Stomach smooth muscle (tissue), 2 donors: ENCODE data around the gene HMGN4.

Experiments used
- H3K27ac ChIP-seq: one replicate; pipeline ENCODE4 v1.7.0; 2013; ENCODE audit warnings: mild to moderate bottlenecking, low read length, inconsistent platforms
- H3K27me3 ChIP-seq, 2 donors: one replicate each; pipeline ENCODE4 v1.7.0; 2013; ENCODE audit warnings: low read length in 2 of 2; ENCODE audit not compliant: insufficient read depth in 2 of 2, control insufficient read depth in 1 of 2
- H3K36me3 ChIP-seq, 2 donors: one replicate each; pipeline ENCODE4 v1.7.0; 2013; ENCODE audit warnings: low read length in 2 of 2; ENCODE audit not compliant: control insufficient read depth in 2 of 2, insufficient read depth in 2 of 2
- H3K4me1 ChIP-seq: one replicate; pipeline ENCODE4 v1.7.0; 2013; ENCODE audit warnings: low read length; ENCODE audit not compliant: control insufficient read depth, insufficient read depth
- H3K4me3 ChIP-seq, 2 donors: one replicate each; pipeline ENCODE4 v1.7.0; 2013; ENCODE audit warnings: low read length in 2 of 2
- H3K9ac ChIP-seq, 2 donors: one replicate each; pipeline ENCODE4 v1.7.0; 2013; ENCODE audit warnings: low read length in 2 of 2, mild to moderate bottlenecking in 1 of 2
- H3K9me3 ChIP-seq, 2 donors: one replicate each; pipeline ENCODE4 v1.7.0; 2013; ENCODE audit warnings: low read length in 2 of 2; ENCODE audit not compliant: control insufficient read depth in 2 of 2
- donor health status: healthy.
- donor health status: Pancreatic carcinoma.

The HMGN4 gene

GRCh38 chr6:26568601-26569432 is 30.7 kb downstream of the HMGN4 start:
- H3K9ac ChIP-seq = peak overlapping the region; percentile 43 to 65
- peak overlapping the region; percentile 4 for H3K27ac ChIP-seq
- H3K4me3 ChIP-seq = peak overlapping the region; percentile 77 to 89
- H3K4me1 ChIP-seq = peaks cover 4% of the 10 kb centered on the region
- H3K9me3 ChIP-seq = no peaks in the 10 kb centered on the region
- H3K27me3 ChIP-seq = no peaks in the 10 kb centered on the region
- no peaks in the 10 kb centered on the region for H3K36me3 ChIP-seq

GRCh38 chr6:26569433-26569764 is 31.2 kb downstream of the HMGN4 start:
- Histone ChIP-seq H3K9ac (no peak overlapping the region), H3K9me3 (no peaks in the 10 kb centered on the region), H3K36me3 (no peaks in the 10 kb centered on the region), H3K4me3 (peak overlapping the region; percentile 45 to 77), H3K27ac (no peak overlapping the region), H3K27me3 (no peaks in the 10 kb centered on the region), H3K4me1 (peaks cover 4% of the 10 kb centered on the region)

- Histone ChIP-seq H3K4me1 (peaks cover 4% of the 10 kb centered on the region), H3K4me3 (no peak overlapping the region), H3K9me3 (no peaks in the 10 kb centered on the region), H3K9ac (no peak overlapping the region), H3K27ac (no peak overlapping the region), H3K36me3 (no peaks in the 10 kb centered on the region), H3K27me3 (no peaks in the 10 kb centered on the region)
Observed at GRCh38 chr6:26570027-26570809, 32.1 kb downstream of the HMGN4 start.

GRCh38 chr6:26571592-26572296 is 33.6 kb downstream of the HMGN4 start:
- Histone ChIP-seq H3K36me3 (no peaks in the 10 kb centered on the region), H3K27me3 (peaks cover 7 to 10% of the 10 kb centered on the region in 2 donors), H3K9me3 (no peaks in the 10 kb centered on the region), H3K4me3 (peak overlapping the region; percentile 38 to 66), H3K4me1 (peaks cover 4% of the 10 kb centered on the region), H3K9ac (peak overlapping the region; percentile 11 to 29), H3K27ac (no peak overlapping the region)

- Histone ChIP-seq H3K27me3 (peaks cover 19 to 24% of the 10 kb centered on the region in 2 donors), H3K4me1 (peaks cover 4% of the 10 kb centered on the region), H3K9me3 (peaks cover 3 to 6% of the 10 kb centered on the region in 2 donors), H3K9ac (no peak overlapping the region), H3K36me3 (no peaks in the 10 kb centered on the region), H3K4me3 (no peak overlapping the region), H3K27ac (no peak overlapping the region)
Observed at GRCh38 chr6:26575494-26575939, 37.4 kb downstream of the HMGN4 start.

- Histone ChIP-seq H3K27ac (no peak overlapping the region), H3K4me3 (no peak overlapping the region), H3K36me3 (no peaks in the 10 kb centered on the region), H3K9ac (no peak overlapping the region), H3K9me3 (peaks cover 3 to 6% of the 10 kb centered on the region in 2 donors), H3K27me3 (peaks cover 19 to 24% of the 10 kb centered on the region in 2 donors), H3K4me1 (peaks cover 4% of the 10 kb centered on the region)
Observed at GRCh38 chr6:26576407-26576843, 38.3 kb downstream of the HMGN4 start.

- Histone ChIP-seq H3K36me3 (no peaks in the 10 kb centered on the region), H3K27ac (no peak overlapping the region), H3K9me3 (peaks cover 3 to 6% of the 10 kb centered on the region in 2 donors), H3K27me3 (peaks cover 19 to 24% of the 10 kb centered on the region in 2 donors), H3K4me3 (peak overlapping the region in 1 of 2 donors; percentile 17), H3K9ac (no peak overlapping the region), H3K4me1 (peaks cover 2% of the 10 kb centered on the region)
Observed at GRCh38 chr6:26576929-26577719, 39.0 kb downstream of the HMGN4 start.

- peak overlapping the region in 1 of 2 donors; percentile 17 for H3K4me3 ChIP-seq
- H3K4me1 ChIP-seq = no peaks in the 10 kb centered on the region
- H3K36me3 ChIP-seq = no peaks in the 10 kb centered on the region
- no peak overlapping the region for H3K27ac ChIP-seq
- no peak overlapping the region for H3K9ac ChIP-seq
- peaks cover 3 to 6% of the 10 kb centered on the region in 2 donors for H3K9me3 ChIP-seq
- peaks cover 19 to 24% of the 10 kb centered on the region in 2 donors for H3K27me3 ChIP-seq
Observed at GRCh38 chr6:26577720-26578072, 39.5 kb downstream of the HMGN4 start.

GRCh38 chr6:26578279-26578678 is 40.1 kb downstream of the HMGN4 start:
- Histone ChIP-seq H3K4me1 (no peaks in the 10 kb centered on the region), H3K9me3 (peaks cover 3 to 6% of the 10 kb centered on the region in 2 donors), H3K27me3 (peaks cover 19 to 25% of the 10 kb centered on the region in 2 donors), H3K27ac (no peak overlapping the region), H3K9ac (no peak overlapping the region), H3K4me3 (no peak overlapping the region), H3K36me3 (no peaks in the 10 kb centered on the region)

- Histone ChIP-seq H3K27me3 (peaks cover 19 to 30% of the 10 kb centered on the region in 2 donors), H3K9me3 (peaks cover 3 to 6% of the 10 kb centered on the region in 2 donors), H3K4me3 (no peak overlapping the region), H3K36me3 (no peaks in the 10 kb centered on the region), H3K4me1 (no peaks in the 10 kb centered on the region), H3K27ac (no peak overlapping the region), H3K9ac (no peak overlapping the region)
Observed at GRCh38 chr6:26578741-26579140, 40.6 kb downstream of the HMGN4 start.
